IMR-90 (cell line): ENCODE measurements around the gene SLC38A6.

Source experiments
- BHLHE40 ChIP-seq: fragments of 150-350 bp; IDR thresholded peaks from 2 replicates; pipeline ENCODE4 v1.6.1; 2016; ENCODE audit warnings: mild to moderate bottlenecking, low read depth, low read length
- CEBPB ChIP-seq: IDR thresholded peaks from 2 replicates; pipeline ENCODE4 v1.6.1; 2012; ENCODE audit warnings: low read depth, low read length, improper control_type of control experiment
- MAFK ChIP-seq: IDR thresholded peaks from 2 replicates; pipeline ENCODE4 v1.6.1; 2012; ENCODE audit warnings: low read depth, low read length, improper control_type of control experiment
- MAZ ChIP-seq: IDR thresholded peaks from 2 replicates; pipeline ENCODE4 v1.6.1; 2012; ENCODE audit warnings: low read depth, mild to moderate bottlenecking, low read length, improper control_type of control experiment, moderate library complexity, borderline replicate concordance
- MXI1 ChIP-seq: IDR thresholded peaks from 2 replicates; pipeline ENCODE4 v1.6.1; 2012; ENCODE audit warnings: low read depth, mild to moderate bottlenecking, low read length, moderate library complexity, borderline replicate concordance
- POLR2A ChIP-seq: IDR thresholded peaks from 2 replicates; pipeline ENCODE4 v1.6.1; 2012; ENCODE audit warnings: mild to moderate bottlenecking, low read depth, low read length
- RAD21 ChIP-seq: IDR thresholded peaks from 2 replicates; pipeline ENCODE4 v1.6.1; 2012; ENCODE audit warnings: low read length, improper control_type of control experiment
- RCOR1 ChIP-seq: IDR thresholded peaks from 2 replicates; pipeline ENCODE4 v1.6.1; 2012; ENCODE audit warnings: mild to moderate bottlenecking, low read length, improper control_type of control experiment; ENCODE audit not compliant: insufficient replicate concordance
- RFX5 ChIP-seq: IDR thresholded peaks from 2 replicates; pipeline ENCODE4 v1.8.0; 2012; ENCODE audit warnings: low read depth, mild to moderate bottlenecking, low read length, moderate library complexity
- TF ChIP-seq, protein P1 (sequence below): fragments of 150-350 bp; IDR thresholded peaks from 2 replicates; pipeline ENCODE4 v1.6.1; 2016; ENCODE audit warnings: low read depth, mild to moderate bottlenecking, low read length, moderate library complexity, borderline replicate concordance
- TF ChIP-seq, protein P2 (sequence below): conservative IDR thresholded peaks from 2 replicates; pipeline ENCODE4 v1.5.1; 2012; ENCODE audit warnings: mild to moderate bottlenecking, low read depth, low read length, improper control_type of control experiment
- TF ChIP-seq, protein P3 (sequence below): fragments of 150-350 bp; IDR thresholded peaks from 2 replicates; pipeline ENCODE4 v1.6.1; 2017; ENCODE audit warnings: mild to moderate bottlenecking, antibody characterized with exemption, low read length, low read depth

DNA sequence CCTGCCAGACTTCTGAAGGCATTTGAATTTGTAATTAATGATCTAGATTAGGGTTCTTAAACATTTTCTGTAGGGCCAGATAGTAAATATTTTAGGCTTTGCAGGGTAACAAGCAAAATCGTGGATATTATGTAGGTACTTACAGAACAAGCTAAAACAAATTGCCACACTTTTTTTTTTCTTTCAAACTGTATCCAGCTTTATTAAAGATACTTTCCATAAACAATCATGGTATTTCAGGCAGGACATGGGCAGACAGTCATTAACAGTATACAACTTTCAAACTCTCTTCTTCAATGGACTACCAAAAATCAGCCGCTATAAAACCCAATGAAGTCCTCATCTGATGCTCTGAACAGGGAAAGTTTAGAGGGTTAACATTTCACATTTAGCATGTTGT is 9.8 kb upstream of the SLC38A6 start:
- TF ChIP-seq, protein P1, sequence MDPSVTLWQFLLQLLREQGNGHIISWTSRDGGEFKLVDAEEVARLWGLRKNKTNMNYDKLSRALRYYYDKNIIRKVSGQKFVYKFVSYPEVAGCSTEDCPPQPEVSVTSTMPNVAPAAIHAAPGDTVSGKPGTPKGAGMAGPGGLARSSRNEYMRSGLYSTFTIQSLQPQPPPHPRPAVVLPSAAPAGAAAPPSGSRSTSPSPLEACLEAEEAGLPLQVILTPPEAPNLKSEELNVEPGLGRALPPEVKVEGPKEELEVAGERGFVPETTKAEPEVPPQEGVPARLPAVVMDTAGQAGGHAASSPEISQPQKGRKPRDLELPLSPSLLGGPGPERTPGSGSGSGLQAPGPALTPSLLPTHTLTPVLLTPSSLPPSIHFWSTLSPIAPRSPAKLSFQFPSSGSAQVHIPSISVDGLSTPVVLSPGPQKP: no peak
- no peak for TF ChIP-seq POLR2A
- TF ChIP-seq, protein P2, sequence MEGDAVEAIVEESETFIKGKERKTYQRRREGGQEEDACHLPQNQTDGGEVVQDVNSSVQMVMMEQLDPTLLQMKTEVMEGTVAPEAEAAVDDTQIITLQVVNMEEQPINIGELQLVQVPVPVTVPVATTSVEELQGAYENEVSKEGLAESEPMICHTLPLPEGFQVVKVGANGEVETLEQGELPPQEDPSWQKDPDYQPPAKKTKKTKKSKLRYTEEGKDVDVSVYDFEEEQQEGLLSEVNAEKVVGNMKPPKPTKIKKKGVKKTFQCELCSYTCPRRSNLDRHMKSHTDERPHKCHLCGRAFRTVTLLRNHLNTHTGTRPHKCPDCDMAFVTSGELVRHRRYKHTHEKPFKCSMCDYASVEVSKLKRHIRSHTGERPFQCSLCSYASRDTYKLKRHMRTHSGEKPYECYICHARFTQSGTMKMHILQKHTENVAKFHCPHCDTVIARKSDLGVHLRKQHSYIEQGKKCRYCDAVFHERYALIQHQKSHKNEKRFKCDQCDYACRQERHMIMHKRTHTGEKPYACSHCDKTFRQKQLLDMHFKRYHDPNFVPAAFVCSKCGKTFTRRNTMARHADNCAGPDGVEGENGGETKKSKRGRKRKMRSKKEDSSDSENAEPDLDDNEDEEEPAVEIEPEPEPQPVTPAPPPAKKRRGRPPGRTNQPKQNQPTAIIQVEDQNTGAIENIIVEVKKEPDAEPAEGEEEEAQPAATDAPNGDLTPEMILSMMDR: no peak
- no peak for TF ChIP-seq MAFK
- TF ChIP-seq BHLHE40: no peak
- TF ChIP-seq, protein P3, sequence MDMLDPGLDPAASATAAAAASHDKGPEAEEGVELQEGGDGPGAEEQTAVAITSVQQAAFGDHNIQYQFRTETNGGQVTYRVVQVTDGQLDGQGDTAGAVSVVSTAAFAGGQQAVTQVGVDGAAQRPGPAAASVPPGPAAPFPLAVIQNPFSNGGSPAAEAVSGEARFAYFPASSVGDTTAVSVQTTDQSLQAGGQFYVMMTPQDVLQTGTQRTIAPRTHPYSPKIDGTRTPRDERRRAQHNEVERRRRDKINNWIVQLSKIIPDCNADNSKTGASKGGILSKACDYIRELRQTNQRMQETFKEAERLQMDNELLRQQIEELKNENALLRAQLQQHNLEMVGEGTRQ: no peak
- no peak for TF ChIP-seq MXI1
- TF ChIP-seq CEBPB: no peak
- TF ChIP-seq RFX5: no peak
- no peak for TF ChIP-seq MAZ
- TF ChIP-seq RAD21: no peak
- no peak for TF ChIP-seq RCOR1
